Tibial nerve (tissue), 4 donors: Measurements from ENCODE around the gene MKLN1. TPM values are rescaled to one million over a fixed set of nuclear protein-coding genes. Genes with fewer than 3 reads are reported as not detected.

ENCODE experiments used
- DNase-seq, 2 donors: peaks; one replicate each; pipeline ENCODE4 v3.0.0-alpha.2; 2019; ENCODE audit warnings: low spot score in 2 of 2
- H3K27ac ChIP-seq, 4 donors: fragments of 200-600 bp; sonication (generic) in 3 of 4; one replicate each; pipeline ENCODE4 v1.5.1; 2017 to 2019; ENCODE audit warnings: mild to moderate bottlenecking in 1 of 4
- H3K27me3 ChIP-seq, 2 donors: fragments of 200-600 bp; sonication (generic) in 1 of 2; one replicate each; pipeline versions ENCODE4 v1.5.1 to v1.6.0; 2017 to 2019
- H3K36me3 ChIP-seq, 3 donors: fragments of 200-600 bp; sonication (generic); one replicate each; pipeline ENCODE4 v1.5.1; 2018 to 2019
- H3K4me1 ChIP-seq, 4 donors: fragments of 200-600 bp; sonication (generic) in 3 of 4; one replicate each; pipeline ENCODE4 v1.5.1; 2017 to 2019
- H3K4me3 ChIP-seq, 4 donors: fragments of 200-600 bp; sonication (generic) in 3 of 4; one replicate each; pipeline ENCODE4 v1.5.1; 2017 to 2019; ENCODE audit warnings: mild to moderate bottlenecking in 1 of 4, moderate library complexity in 1 of 4
- H3K9me3 ChIP-seq, 4 donors: fragments of 200-600 bp; sonication (generic) in 3 of 4; one replicate each; pipeline ENCODE4 v1.5.1; 2017 to 2019
- EP300 ChIP-seq, 2 donors: sonication (generic); formaldehyde crosslinking; IDR thresholded peaks; one replicate each; pipeline ENCODE4 v1.6.1; 2017; ENCODE audit warnings: antibody characterized with exemption in 2 of 2, mild to moderate bottlenecking in 1 of 2
- POLR2A ChIP-seq, 2 donors: fragments of 450-650 bp; IDR thresholded peaks; one replicate each; pipeline ENCODE4 v1.6.1; 2017; ENCODE audit warnings: antibody characterized with exemption in 2 of 2, mild to moderate bottlenecking in 2 of 2, moderate library complexity in 2 of 2
- WGBS, 2 donors: methylation state at CpG; one replicate each; pipeline ENCODE4 v1.1.5; 2018; 5-methylcytosine and 5-hydroxymethylcytosine counted together
- total RNA-seq, 4 donors: library from RNA; depleted of rRNA; stranded (reverse); fragments of >200 nt; gene quantifications; one replicate each; pipeline ENCODE4 v1.1.0, GENCODE V29; 2016
- TF ChIP-seq, protein P1 (sequence below), 5 experiments: fragments of 200-600 bp in 3 of 5; fragments of 450-650 bp in 2 of 5; sonication (generic) in 3 of 5; IDR thresholded peaks; one replicate each; pipeline ENCODE4 v1.5.1; 2016 to 2019; ENCODE audit warnings: antibody characterized with exemption in 5 of 5, mild to moderate bottlenecking in 3 of 5, moderate library complexity in 2 of 5

MKLN1 gene
- total RNA-seq, 4 donors from 2014 or later, result 86.4 to 143 (median 95.0) TPM

DNA sequence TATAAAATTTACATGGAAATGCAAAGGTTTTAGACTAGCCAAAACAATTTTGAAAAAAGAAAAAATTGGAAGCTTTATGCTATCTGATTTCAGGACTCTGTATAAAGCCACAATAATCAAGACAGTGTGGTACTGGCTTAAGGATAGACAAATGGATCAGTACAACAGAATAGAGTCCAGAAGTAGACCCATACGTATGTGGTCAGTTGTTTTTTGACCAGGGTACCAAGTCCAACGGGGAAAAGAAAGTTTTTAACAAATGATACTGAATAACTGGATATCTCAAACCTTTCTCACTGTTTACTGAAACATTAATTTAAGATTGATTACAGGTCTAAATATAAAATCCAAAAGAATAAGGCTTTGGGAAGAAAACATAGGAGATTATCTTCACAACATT lies 149.1 kb downstream of the MKLN1 start:
- 88 to 94% methylated on average over 2 of the region's 2 CpGs for WGBS, 2 donors
- no peaks in the 10 kb centered on the region for H3K27me3 ChIP-seq
- H3K36me3 ChIP-seq, result peaks cover 0 to 35% (median 0%) of the 10 kb centered on the region in 3 donors
- peaks cover 0 to 3% (median 0%) of the 10 kb centered on the region in 4 donors for H3K9me3 ChIP-seq
- no peak for DNase-seq
- TF ChIP-seq POLR2A (IDR thresholded peaks at IDR 0.05) (no peak), EP300 (IDR thresholded peaks at IDR 0.05) (no peak)
- TF ChIP-seq, protein P1, sequence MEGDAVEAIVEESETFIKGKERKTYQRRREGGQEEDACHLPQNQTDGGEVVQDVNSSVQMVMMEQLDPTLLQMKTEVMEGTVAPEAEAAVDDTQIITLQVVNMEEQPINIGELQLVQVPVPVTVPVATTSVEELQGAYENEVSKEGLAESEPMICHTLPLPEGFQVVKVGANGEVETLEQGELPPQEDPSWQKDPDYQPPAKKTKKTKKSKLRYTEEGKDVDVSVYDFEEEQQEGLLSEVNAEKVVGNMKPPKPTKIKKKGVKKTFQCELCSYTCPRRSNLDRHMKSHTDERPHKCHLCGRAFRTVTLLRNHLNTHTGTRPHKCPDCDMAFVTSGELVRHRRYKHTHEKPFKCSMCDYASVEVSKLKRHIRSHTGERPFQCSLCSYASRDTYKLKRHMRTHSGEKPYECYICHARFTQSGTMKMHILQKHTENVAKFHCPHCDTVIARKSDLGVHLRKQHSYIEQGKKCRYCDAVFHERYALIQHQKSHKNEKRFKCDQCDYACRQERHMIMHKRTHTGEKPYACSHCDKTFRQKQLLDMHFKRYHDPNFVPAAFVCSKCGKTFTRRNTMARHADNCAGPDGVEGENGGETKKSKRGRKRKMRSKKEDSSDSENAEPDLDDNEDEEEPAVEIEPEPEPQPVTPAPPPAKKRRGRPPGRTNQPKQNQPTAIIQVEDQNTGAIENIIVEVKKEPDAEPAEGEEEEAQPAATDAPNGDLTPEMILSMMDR (IDR thresholded peaks at IDR 0.05), result no peak
- no peak overlapping the region for H3K27ac ChIP-seq
- no peak overlapping the region for H3K4me3 ChIP-seq
- peaks cover 0 to 21% (median 2%) of the 10 kb centered on the region in 4 donors for H3K4me1 ChIP-seq

DNA sequence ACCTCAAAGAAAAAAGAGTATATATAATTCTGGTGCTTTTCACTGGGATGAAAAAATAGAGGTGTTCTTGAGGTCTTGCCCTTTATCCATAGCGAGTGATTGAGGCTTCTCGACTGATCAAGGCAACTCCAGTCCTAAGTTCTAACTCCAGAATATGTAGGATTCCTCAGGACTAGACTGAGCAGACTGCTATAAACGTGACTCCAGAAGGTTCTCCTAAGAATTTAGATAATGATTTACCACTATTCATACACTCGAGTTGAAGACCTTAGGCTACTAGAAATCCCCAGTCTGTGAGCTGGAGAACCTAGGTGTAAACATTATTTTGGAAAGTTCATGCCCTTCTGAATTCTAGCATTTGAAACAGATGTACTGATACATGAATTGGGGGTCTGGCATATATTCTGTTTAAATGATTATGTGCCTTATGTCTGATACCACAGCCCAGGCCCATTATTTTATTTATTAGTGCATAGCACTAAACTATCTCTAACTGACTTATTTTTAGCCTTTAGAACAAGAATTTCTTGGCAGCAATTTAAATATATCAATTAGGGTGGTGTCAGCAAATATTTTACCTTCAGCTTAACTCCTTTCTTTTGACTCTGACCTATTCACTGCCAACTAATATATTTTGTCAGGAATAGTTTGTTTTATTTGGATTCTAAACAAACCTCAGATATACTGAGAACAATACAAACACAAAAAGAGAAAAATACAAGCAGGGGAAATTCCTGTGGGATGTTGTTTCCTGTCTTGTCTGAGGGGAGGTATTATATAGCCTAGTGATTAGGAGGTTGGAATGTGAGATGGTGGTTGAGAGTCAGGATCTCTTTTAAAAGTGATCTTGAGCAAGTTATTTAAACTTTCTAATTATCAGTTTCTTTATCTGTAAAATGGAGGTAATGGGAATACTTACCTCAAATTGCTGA lies 153.0 kb downstream of the MKLN1 start:
- H3K4me3 ChIP-seq, result no peak overlapping the region
- no peaks in the 10 kb centered on the region for H3K27me3 ChIP-seq
- peaks cover 0 to under 1% (median 0%) of the 10 kb centered on the region in 4 donors for H3K9me3 ChIP-seq
- H3K27ac ChIP-seq, result peak overlapping the region in 2 of 4 donors; percentile 22 to 38
- TF ChIP-seq POLR2A (IDR thresholded peaks at IDR 0.05), result no peak
- no peak for TF ChIP-seq EP300 (IDR thresholded peaks at IDR 0.05)
- TF ChIP-seq, protein P1 (IDR thresholded peaks at IDR 0.05), result no peak
- 53 to 59% methylated on average over 4 of the region's 4 CpGs for WGBS, 2 donors
- peaks cover 0 to 29% (median 2%) of the 10 kb centered on the region in 4 donors for H3K4me1 ChIP-seq
- peaks cover 0 to 14% (median 0%) of the 10 kb centered on the region in 3 donors for H3K36me3 ChIP-seq
- DNase-seq, result no peak

DNA sequence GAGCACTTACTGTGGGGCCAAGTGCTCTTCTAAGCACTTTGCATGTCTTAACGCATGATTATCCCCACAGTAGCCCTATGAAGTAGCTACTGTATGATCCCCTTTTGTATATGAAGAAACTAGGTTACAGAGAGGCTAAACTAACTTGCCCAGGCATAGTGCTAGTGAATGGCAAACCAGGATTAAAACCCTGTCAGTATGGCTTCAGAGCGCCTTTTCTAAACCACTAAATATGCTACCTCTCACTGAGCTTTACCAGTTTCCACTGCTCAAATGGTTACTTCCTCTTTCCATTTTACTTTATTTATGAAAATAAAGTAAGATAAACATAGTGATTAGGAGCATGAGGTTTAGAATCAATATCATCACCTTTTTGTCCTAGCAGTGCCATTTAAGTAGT lies 155.1 kb downstream of the MKLN1 start:
- TF ChIP-seq EP300 (IDR thresholded peaks at IDR 0.05) (no peak), POLR2A (IDR thresholded peaks at IDR 0.05) (no peak)
- TF ChIP-seq, protein P1 (IDR thresholded peaks at IDR 0.05), result no peak
- no peaks in the 10 kb centered on the region for H3K27me3 ChIP-seq
- H3K27ac ChIP-seq, result no peak overlapping the region
- peaks cover 0 to 39% (median 2%) of the 10 kb centered on the region in 4 donors for H3K4me1 ChIP-seq
- H3K36me3 ChIP-seq, result peaks cover 0 to 14% (median 0%) of the 10 kb centered on the region in 3 donors
- H3K9me3 ChIP-seq, result no peaks in the 10 kb centered on the region
- no peak for DNase-seq
- no peak overlapping the region for H3K4me3 ChIP-seq
- 97 to 98% methylated on average over 2 of the region's 2 CpGs for WGBS, 2 donors

DNA sequence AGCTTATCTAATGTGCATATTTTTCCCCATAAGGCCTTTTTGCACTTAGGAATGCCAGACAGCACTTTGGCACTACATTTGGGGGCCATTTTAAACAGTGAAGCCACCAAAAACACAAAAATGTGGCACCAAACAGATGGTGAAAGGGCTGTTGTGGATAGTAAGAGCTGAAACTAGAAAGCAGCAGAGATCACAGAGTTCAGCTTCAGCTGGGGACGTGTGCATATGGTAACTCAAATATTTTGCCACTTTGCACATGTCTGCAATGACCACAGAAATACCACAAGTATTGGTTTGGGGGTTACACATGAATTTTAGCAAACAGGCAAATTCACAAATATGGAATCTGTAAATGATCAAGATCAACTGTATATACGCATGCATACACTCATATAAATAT lies 155.9 kb downstream of the MKLN1 start:
- peaks cover 0 to 39% (median 2%) of the 10 kb centered on the region in 4 donors for H3K4me1 ChIP-seq
- DNase-seq, result no peak
- no peak overlapping the region for H3K4me3 ChIP-seq
- TF ChIP-seq EP300 (IDR thresholded peaks at IDR 0.05) (no peak), POLR2A (IDR thresholded peaks at IDR 0.05) (no peak)
- TF ChIP-seq, protein P1 (IDR thresholded peaks at IDR 0.05), result no peak
- peaks cover 0 to 14% (median 0%) of the 10 kb centered on the region in 3 donors for H3K36me3 ChIP-seq
- H3K27me3 ChIP-seq, result no peaks in the 10 kb centered on the region
- no peak overlapping the region for H3K27ac ChIP-seq
- no peaks in the 10 kb centered on the region for H3K9me3 ChIP-seq
- 93 to 94% methylated on average over 2 of the region's 2 CpGs for WGBS, 2 donors

DNA sequence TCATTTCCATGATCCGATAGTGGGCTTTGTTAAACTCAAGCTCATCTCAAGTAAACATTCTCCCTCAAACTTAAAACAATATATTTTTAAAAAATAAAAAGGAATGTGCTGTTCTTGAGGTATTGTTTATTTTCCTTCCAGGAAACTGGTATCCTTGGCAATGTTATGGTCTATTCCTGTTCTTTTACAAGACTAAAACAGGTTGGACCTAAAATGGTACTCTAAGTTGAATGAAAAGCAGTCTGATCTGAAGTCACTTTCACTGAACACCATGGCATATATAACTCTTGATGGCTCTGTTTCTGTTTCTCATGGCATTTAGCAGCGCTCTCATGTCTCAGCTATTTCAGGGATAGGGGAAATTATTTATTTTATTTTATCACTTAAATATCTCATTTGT lies 158.7 kb downstream of the MKLN1 start:
- TF ChIP-seq POLR2A (IDR thresholded peaks at IDR 0.05), result no peak
- no peak for TF ChIP-seq EP300 (IDR thresholded peaks at IDR 0.05)
- TF ChIP-seq, protein P1 (IDR thresholded peaks at IDR 0.05), result no peak
- H3K27ac ChIP-seq, result peak overlapping the region in 2 of 4 donors; percentile 13 to 64
- 86 to 91% methylated on average over 2 of the region's 2 CpGs for WGBS, 2 donors

More for the DNA sequence above, 158.7 kb downstream of the MKLN1 start:
- no peak for DNase-seq
- Histone ChIP-seq H3K9me3 (no peaks in the 10 kb centered on the region), H3K36me3 (peaks cover 0 to 9% (median 0%) of the 10 kb centered on the region in 3 donors), H3K27me3 (no peaks in the 10 kb centered on the region), H3K4me1 (peaks cover 0 to 21% (median 0%) of the 10 kb centered on the region in 4 donors), H3K4me3 (no peak overlapping the region)
